CD4-positive, alpha-beta T cell treated with Interleukin-12 subunit alpha and Interleukin-12 subunit beta, for 1 hour (primary cell): ENCODE data around the gene SOHLH1.

Experiments
- DNase-seq: peaks from one replicate; pipeline ENCODE4 v3.0.0-alpha.2; 2020

The SOHLH1 gene

GRCh38 chr9:135728436-135729110 is 29.3 kb upstream of the SOHLH1 start:
- DNase-seq: no peak

- DNase-seq: no peak
Observed at GRCh38 chr9:135727257-135727875, 28.1 kb upstream of the SOHLH1 start.

GRCh38 chr9:135726138-135726853 is 27.0 kb upstream of the SOHLH1 start:
- no peak for DNase-seq

GRCh38 chr9:135724186-135724787 is 25.0 kb upstream of the SOHLH1 start:
- no peak for DNase-seq

- no peak for DNase-seq
Observed at GRCh38 chr9:135722365-135722764, 23.1 kb upstream of the SOHLH1 start.

GRCh38 chr9:135719472-135719871 is 20.2 kb upstream of the SOHLH1 start:
- DNase-seq: no peak

- no peak for DNase-seq
Observed at GRCh38 chr9:135718616-135719015, 19.3 kb upstream of the SOHLH1 start.

- DNase-seq: no peak
Observed at GRCh38 chr9:135717410-135717809, 18.1 kb upstream of the SOHLH1 start.

- no peak for DNase-seq
Observed at GRCh38 chr9:135716045-135716444, 16.8 kb upstream of the SOHLH1 start.

- no peak for DNase-seq
Observed at GRCh38 chr9:135715056-135715595, 15.8 kb upstream of the SOHLH1 start.

GRCh38 chr9:135714242-135715055 is 15.2 kb upstream of the SOHLH1 start:
- no peak for DNase-seq

- no peak for DNase-seq
Observed at GRCh38 chr9:135712613-135713295, 13.5 kb upstream of the SOHLH1 start.

GRCh38 chr9:135711881-135712280 is 12.6 kb upstream of the SOHLH1 start:
- DNase-seq: no peak

- no peak for DNase-seq
Observed at GRCh38 chr9:135711391-135711790, 12.1 kb upstream of the SOHLH1 start.

GRCh38 chr9:135708164-135708563 is 8.9 kb upstream of the SOHLH1 start:
- no peak for DNase-seq

- no peak for DNase-seq
Observed at GRCh38 chr9:135707252-135708138, 8.2 kb upstream of the SOHLH1 start.

- no peak for DNase-seq
Observed at GRCh38 chr9:135706288-135706687, 7.0 kb upstream of the SOHLH1 start.

- DNase-seq: no peak
Observed at GRCh38 chr9:135705376-135705775, 6.1 kb upstream of the SOHLH1 start.

- no peak for DNase-seq
Observed at GRCh38 chr9:135704483-135704882, 5.2 kb upstream of the SOHLH1 start.

- no peak for DNase-seq
Observed at GRCh38 chr9:135703726-135704125, 4.4 kb upstream of the SOHLH1 start.
